PC-9 (cell line): ENCODE measurements around the gene ECE2. TPM values are rescaled to one million over a fixed set of nuclear protein-coding genes. Genes with fewer than 3 reads are reported as not detected.

Source experiments
- BruUV-seq: library from RNA; stranded (reverse); fragments of 400-500 nt; replicated peaks from 2 replicates; lab custom pipeline; 2021; lab: Mats Ljungman, UMichigan
- CTCF ChIA-PET: fragments of 300-600 bp; sonication (Branson Sonifier 250); formaldehyde crosslinking; loops from one replicate; lab custom pipeline; 2022; ENCODE audit warnings: antibody characterized with exemption; lab: Charles Lee
- POLR2A ChIA-PET: fragments of 300-600 bp; sonication (Branson Sonifier 250); formaldehyde crosslinking; loops from one replicate; lab custom pipeline; 2022; ENCODE audit warnings: antibody characterized with exemption; ENCODE audit not compliant: unreplicated experiment; lab: Charles Lee
- DNase-seq, 2 experiments: peaks; one replicate each; pipeline versions ENCODE4 v3.0.0 to v3.0.0-alpha.2; 2015 to 2022; ENCODE audit warnings: mixed read lengths in 1 of 2
- H2AFZ ChIP-seq: fragments of 200-600 bp; sonication (generic); 2 replicates; pipeline ENCODE4 v1.8.1; 2017; ENCODE audit warnings: antibody characterized with exemption
- H3F3A ChIP-seq: fragments of 200-600 bp; sonication (generic); 2 replicates; pipeline ENCODE4 v1.8.1; 2017; ENCODE audit warnings: antibody characterized with exemption, mild to moderate bottlenecking, low read depth; ENCODE audit not compliant: insufficient read depth
- H3K27ac ChIP-seq: fragments of 200-600 bp; sonication (generic); 2 replicates; pipeline ENCODE4 v1.6.1; 2016; ENCODE audit warnings: mixed run types
- H3K27me3 ChIP-seq: fragments of 200-600 bp; sonication (generic); 2 replicates; pipeline ENCODE4 v1.6.1; 2016; ENCODE audit warnings: low read depth, mixed run types; ENCODE audit not compliant: insufficient read depth
- H3K36me3 ChIP-seq: fragments of 200-600 bp; sonication (generic); 2 replicates; pipeline ENCODE4 v1.6.1; 2016; ENCODE audit warnings: low read depth, mixed run types
- H3K4me1 ChIP-seq: fragments of 200-600 bp; sonication (generic); replicated peaks from 2 replicates; pipeline ENCODE4 v1.6.1; 2016; ENCODE audit warnings: mixed run types; ENCODE audit not compliant: insufficient read depth
- H3K4me2 ChIP-seq: fragments of 200-600 bp; sonication (generic); 2 replicates; pipeline ENCODE4 v1.6.1; 2017; ENCODE audit warnings: mixed run types
- H3K4me3 ChIP-seq: fragments of 200-600 bp; sonication (generic); 2 replicates; pipeline ENCODE4 v1.6.1; 2016; ENCODE audit warnings: mixed run types
- H3K79me2 ChIP-seq: fragments of 200-600 bp; sonication (generic); 2 replicates; pipeline ENCODE4 v1.6.1; 2017; ENCODE audit warnings: low read depth, mixed run types
- H3K9me2 ChIP-seq: fragments of 200-600 bp; sonication (generic); 2 replicates; pipeline ENCODE4 v1.8.1; 2017; ENCODE audit warnings: mild to moderate bottlenecking; ENCODE audit not compliant: insufficient read depth
- H3K9me3 ChIP-seq: fragments of 200-600 bp; sonication (generic); 2 replicates; pipeline ENCODE4 v1.8.1; 2016; ENCODE audit warnings: low read depth; ENCODE audit not compliant: insufficient read depth
- H4K20me1 ChIP-seq: fragments of 200-600 bp; sonication (generic); 2 replicates; pipeline ENCODE4 v1.8.1; 2017; ENCODE audit not compliant: insufficient read depth
- CTCF ChIP-seq: fragments of 200-600 bp; sonication (generic); conservative IDR thresholded peaks from 2 replicates; pipeline ENCODE4 v1.6.1; 2017; ENCODE audit warnings: mixed run types, antibody characterized with exemption, mild to moderate bottlenecking, moderate library complexity
- EZH2 ChIP-seq: fragments of 200-600 bp; sonication (generic); IDR thresholded peaks from 2 replicates; pipeline ENCODE4 v1.8.0; 2017; ENCODE audit warnings: antibody characterized with exemption, low read depth
- intact Hi-C: fragments of 100-400 bp; cut with micrococcal nuclease; formaldehyde crosslinking; loops from one replicate; pipeline ENCODE4 v1.10.0; 2022; ENCODE audit not compliant: unreplicated experiment
- total RNA-seq: library from RNA; stranded (reverse); gene quantifications from 2 replicates; pipeline ENCODE4 v1.2.3, GENCODE V29; 2021

ECE2 gene
- total RNA-seq, 1 experiment from 2014 or later: not detected

DNA sequence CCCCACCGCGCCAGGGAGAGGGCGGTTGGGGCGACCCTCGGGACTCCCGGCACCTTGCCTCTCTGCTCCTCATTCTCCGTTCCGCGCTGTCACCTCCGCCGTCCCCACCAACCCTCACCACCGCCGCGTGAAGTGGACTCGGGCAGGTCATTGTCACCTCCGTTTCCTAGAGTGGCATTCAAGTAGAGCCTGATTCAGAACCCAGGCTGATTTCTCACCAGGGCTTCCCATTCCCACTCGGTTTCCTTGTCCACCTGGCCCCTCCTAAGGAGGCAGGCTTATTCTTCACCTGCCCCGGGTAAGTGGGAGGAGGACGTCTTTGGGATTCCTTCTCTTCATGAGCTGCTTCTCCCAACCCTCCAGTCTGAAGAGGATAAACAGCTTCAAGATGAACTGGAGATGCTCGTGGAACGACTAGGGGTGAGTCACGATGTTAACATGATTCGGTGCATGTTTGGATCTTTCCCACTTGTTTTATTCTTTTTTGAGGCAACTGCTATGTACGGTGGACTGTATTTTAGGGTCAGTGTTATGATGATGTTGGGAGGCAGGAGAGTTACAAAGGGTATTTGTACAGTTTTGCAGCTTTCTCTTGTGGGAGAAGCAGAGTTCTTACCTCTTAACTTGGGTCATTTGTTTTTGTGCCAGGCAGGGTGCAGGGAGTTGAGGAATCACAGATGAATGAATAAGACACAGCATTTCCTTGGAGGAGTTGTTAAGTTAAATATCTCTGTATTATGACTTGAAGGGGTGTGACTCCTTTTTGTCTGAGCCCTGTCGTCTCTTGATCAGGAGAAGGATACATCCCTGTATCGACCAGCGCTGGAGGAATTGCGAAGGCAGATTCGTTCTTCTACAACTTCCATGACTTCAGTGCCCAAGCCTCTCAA is 23.9 kb downstream of the ECE2 start:
- TF ChIP-seq EZH2 (no peak), CTCF (no peak)

GRCh38 chr3:184300378-184300720 is 24.5 kb downstream of the ECE2 start:
- H3K27ac ChIP-seq: peak overlapping the region; percentile 57
- BruUV-seq: no TSS peak
- DNase-seq: peak in 1 of 2 experiments; percentile 77

More for the DNA sequence above, 23.9 kb downstream of the ECE2 start:
- intact Hi-C loops: loop anchor here (1.0 to 2.0 kb wide), 7 partner anchors 15 to 245 kb away; partner anchors contain the start of genes AP2M1, CAMK2N2, EEF1AKMT4 and EIF4G1
- peaks cover 57% of the 10 kb centered on the region; the same call in 1 of the 2 replicates for H3F3A ChIP-seq
- no peaks in the 10 kb centered on the region for H3K9me3 ChIP-seq
- H3K4me2 ChIP-seq: peak overlapping the region; percentile 96
- peaks cover 42% of the 10 kb centered on the region for H4K20me1 ChIP-seq
- H2AFZ ChIP-seq: peak overlapping the region; percentile 72
- no peaks in the 10 kb centered on the region for H3K9me2 ChIP-seq
- POLR2A ChIA-PET: interaction anchor here (0.6 to 0.7 kb wide), 4 partner anchors 43 to 72 kb away, joined by 3 to 4 read pairs (median 4); no protein-coding TSS in a partner anchor
- peak in 1 of 2 experiments; percentile 59 for DNase-seq
- H3K4me1 ChIP-seq: peaks cover 15% of the 10 kb centered on the region
- TSS peak; percentile 48 for BruUV-seq
- no peaks in the 10 kb centered on the region for H3K27me3 ChIP-seq
- H3K79me2 ChIP-seq: peaks cover 55% of the 10 kb centered on the region
- H3K36me3 ChIP-seq: peaks cover 45% of the 10 kb centered on the region
- H3K4me3 ChIP-seq: peak overlapping the region; percentile 100
- peak overlapping the region; percentile 57 for H3K27ac ChIP-seq
- CTCF ChIA-PET: no interaction called here

More at GRCh38 chr3:184300378-184300720, 24.5 kb downstream of the ECE2 start:
- Histone ChIP-seq H2AFZ (no peak overlapping the region), H3K4me1 (peaks cover 15% of the 10 kb centered on the region), H3K27me3 (no peaks in the 10 kb centered on the region), H3K36me3 (peaks cover 49% of the 10 kb centered on the region), H3F3A (peaks cover 63% of the 10 kb centered on the region; the same call in 1 of the 2 replicates), H3K9me3 (no peaks in the 10 kb centered on the region), H3K79me2 (peaks cover 58% of the 10 kb centered on the region), H3K9me2 (no peaks in the 10 kb centered on the region), H3K4me3 (peak overlapping the region; percentile 100), H4K20me1 (peaks cover 48% of the 10 kb centered on the region), H3K4me2 (peak overlapping the region; percentile 96)
- intact Hi-C loops: no loop called here
- TF ChIP-seq EZH2 (no peak), CTCF (no peak)
- POLR2A ChIA-PET: no interaction called here
- CTCF ChIA-PET: no interaction called here
